ENCODE measurements around the gene GARS1.

GRCh38 chr7:30667172-30667571 is 72.5 kb downstream of the GARS1 start:
- no peak for TF ChIP-seq CTCF (IDR thresholded peaks at IDR 0.05)
- TF ChIP-seq POLR2AphosphoS5 (IDR thresholded peaks at IDR 0.05; ENCODE audit: insufficient read depth in 1 of 2, low read depth in 1 of 2): no peak
- TF ChIP-seq POLR2A (IDR thresholded peaks at IDR 0.05): no peak
